Sigmoid colon (tissue), 4 donors: Measurements from ENCODE around the gene CXorf49B.
"Not testable (repeated sequence)": the region's sequence is repeated elsewhere in the genome, so short reads cannot be mapped to it uniquely, and the experiment has no call there.

Source experiments
- CTCF ChIP-seq, 4 experiments: fragments of 450-650 bp in 3 of 4; fragments of 200-600 bp in 1 of 4; IDR thresholded peaks; one replicate each; pipeline ENCODE4 v1.5.1; 2016 to 2019; ENCODE audit warnings: antibody characterized with exemption in 4 of 4, mild to moderate bottlenecking in 3 of 4, moderate library complexity in 2 of 4
- POLR2A ChIP-seq, 2 donors: fragments of 450-650 bp; IDR thresholded peaks; one replicate each; pipeline ENCODE4 v1.6.1; 2016; ENCODE audit warnings: antibody characterized with exemption in 2 of 2, mild to moderate bottlenecking in 2 of 2, moderate library complexity in 2 of 2
- POLR2AphosphoS5 ChIP-seq, 4 donors: sonication (generic); formaldehyde crosslinking; IDR thresholded peaks; one replicate each; pipeline ENCODE4 v1.6.1; 2017; ENCODE audit warnings: antibody characterized with exemption in 4 of 4

GRCh38 chrX:71719195-71719594 is 44.0 kb upstream of the CXorf49B start:
- TF ChIP-seq CTCF, POLR2A, POLR2AphosphoS5 (IDR thresholded peaks at IDR 0.05): not testable (repeated sequence)
